Central memory CD4-positive, alpha-beta T cell (primary cell): ENCODE measurements around the gene POR.

ENCODE experiments used
- DNase-seq: peaks from one replicate; pipeline ENCODE4 v3.0.0; 2022

The POR gene

DNA sequence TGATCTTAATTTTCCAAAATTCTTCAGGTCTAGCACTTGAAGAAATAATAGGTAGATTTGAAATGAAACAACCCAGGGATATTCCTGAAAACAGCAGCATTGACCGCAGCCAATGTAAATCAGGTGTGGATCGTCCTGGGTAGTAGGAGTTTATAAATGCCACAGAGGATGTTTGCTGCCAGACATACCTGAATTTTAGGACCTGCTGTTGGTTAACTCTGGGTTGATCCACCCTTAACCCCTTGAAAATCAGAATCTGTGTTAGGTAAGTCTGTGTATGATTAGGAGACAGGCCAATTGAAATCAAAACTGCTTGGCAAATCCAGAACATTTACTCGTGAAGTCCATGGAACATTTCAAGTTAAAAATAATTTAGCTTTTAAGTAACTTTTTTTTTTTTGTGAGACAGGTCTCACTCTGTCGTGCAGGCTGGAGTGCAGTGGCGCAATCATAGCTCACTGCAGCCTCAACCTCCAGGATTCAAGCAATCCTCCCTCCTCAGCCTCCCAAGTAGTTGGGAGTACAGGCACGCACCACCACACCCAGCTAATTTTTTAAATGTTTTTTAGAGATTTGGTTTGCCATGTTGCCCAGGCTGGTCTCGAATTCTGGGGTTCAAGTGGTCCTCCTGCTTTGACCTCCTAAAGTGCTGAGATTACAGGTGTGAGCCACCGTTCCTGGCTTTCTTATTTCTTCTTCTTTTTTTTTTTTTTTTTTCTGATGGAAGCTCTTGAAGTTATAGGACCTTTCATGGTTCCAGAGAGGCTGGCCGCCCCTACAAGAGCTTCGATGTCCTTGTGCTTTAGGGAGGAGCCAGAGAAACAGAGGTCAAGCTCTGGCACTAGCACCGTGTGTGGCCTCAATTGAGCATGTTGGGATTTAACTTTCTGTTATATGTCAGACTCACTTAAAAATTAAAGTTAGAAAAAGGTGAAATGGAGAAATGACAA, 2.0 kb downstream of the POR start:
- no peak for DNase-seq

DNA sequence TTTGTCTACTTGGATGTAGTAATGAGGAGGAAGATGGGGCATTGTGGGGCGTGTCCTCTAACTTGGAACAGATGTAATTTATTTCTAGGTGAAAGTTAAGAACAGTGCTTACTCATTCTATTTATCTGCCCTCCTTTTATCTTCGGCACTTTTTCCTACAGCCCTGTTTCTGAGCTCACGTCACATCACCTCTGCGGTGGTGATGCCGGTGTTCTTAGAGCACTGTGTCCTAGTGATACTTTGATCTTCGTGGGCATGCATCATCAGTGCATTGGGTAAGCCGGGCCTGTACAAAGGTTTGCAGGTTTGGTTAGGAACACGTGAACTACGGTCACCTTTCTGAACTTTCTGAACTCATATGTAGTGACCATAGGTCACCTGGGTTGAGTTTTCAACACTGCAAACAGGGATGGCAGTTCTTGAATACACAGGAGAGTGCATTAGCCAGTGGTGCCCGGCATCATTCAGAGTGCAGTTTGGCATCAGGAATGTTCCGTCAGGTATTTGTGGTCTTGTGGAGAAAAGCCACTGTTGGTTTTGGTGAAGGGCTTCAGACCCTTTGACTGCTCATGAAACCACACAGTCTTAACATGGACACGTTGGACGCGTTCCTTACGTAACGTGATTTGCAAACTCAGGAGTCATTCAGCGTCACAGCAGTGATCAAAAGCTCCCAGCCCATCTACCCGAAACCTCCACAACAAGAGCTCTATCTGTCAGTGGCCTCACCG, 5.6 kb downstream of the POR start:
- DNase-seq: peak; percentile 22

DNA sequence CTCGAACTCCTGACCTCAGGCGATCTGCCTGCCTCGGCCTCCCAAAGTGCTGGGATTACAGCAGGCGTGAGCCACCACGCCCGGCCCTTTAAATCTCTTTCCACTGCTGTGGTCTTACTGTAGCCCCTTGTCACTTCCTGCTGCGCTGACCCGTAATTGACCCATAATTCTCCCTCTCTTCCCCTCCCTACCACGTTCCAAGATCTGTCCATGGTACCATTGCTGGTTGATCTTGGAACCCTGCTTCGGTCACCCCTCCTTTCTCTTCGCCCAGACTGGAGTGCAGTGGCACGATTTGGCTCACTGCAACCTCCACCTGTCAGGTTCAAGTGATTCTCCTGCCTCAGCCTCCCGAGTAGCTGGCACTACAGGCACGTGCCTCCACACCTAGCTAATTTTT, 6.5 kb downstream of the POR start:
- DNase-seq: no peak

DNA sequence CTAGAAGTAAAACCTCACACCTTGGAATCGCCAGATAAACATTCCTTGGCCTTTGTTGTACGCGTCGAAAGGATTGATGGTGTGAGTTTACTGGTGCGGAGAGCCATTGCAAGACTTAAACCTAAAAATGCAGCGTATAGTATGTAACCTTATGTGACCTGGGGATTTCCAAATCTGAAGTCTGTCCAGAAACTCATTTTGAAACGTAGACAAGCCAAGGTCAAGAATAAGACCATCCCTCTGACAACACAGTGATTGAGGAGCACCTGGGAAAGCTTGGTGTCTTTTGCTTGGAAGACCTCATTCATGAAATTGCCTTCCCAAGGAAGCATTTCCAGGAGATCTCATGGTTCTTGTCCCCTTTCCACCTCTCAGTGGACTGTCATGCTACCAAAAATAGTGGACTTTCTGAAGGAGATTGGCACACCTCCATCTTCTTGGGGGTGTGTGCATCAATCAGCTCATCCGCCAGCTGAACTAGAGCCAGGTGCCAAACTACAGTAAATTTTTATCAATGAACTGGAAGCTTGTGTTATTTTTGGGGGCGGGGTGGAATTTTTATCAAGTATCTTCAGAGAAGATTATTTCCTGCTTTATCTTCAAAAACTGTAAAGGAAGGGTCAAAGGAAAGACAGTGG, 8.1 kb downstream of the POR start:
- DNase-seq: no peak

DNA sequence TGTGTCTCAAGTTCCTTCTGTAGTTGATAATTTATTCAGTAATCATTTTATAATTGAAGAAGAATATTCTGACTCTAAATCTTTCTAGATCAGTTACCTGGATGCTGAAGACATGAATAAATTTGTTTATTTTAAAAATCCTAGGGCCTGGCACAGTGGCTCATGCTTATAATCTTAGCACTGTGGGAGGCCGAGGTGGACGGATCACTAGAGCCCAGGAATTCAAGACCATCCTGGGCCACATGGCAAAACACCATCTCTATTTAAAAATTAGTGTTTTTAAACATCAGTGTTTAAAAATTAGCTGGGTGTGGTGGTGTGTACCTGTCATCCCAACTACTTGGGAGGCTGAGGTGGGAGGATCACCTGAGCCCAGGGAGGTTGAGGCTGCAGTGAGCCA, 9.3 kb downstream of the POR start:
- DNase-seq: no peak

DNA sequence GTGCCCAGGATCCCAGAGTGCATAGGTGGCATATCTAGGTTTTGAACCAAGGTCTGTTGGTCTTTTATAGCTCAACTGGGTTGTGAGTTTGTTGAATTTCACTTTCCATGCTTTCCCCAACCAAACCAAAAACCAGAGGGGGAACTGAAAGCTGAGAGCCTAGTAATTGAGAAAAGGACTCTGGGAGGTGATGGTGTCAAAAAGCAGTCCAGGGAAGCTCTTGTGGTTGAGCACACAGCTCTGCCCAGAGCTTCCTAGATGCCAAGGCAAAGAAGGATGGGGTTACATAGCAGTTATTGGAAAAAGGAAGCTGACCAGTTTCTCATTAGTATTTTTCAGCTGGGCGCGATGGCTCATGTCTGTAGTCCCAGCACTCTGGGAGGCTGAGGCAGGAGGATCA, 9.9 kb downstream of the POR start:
- no peak for DNase-seq

DNA sequence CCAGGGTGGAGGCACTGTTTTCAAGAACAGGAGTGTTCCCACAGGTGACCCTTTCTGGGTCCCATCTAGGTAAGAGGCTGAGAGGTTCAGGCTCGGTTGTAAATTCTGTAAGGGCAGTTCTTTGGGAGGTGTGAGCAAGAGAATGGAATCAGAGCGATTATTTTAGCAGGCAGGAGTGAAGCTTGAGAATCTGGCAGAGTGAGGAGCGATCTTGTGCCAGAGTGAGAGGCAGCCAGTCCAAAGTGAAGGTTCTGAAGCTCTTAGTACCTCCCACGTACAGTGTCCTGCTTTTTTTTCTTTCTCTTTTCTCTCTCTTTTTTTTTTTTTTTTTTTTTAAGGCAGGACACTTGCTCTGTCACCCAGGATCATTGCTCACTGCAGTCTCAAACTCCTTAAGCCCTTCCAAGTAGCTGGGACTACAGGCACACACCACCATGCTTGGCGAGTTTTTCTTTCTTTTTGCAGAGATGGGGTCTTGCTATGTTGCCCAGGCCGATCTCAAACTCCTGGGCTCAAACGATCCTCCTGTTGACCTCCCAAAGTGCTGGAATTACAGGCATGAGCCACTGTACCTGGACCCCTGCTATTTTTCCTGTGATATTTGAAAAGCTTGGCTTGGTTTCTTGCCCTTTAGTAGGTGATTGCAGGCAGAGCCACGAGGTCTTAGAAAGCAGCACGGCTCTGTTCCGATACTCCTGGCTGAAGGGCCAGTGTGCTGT, 10.9 kb downstream of the POR start:
- no peak for DNase-seq

DNA sequence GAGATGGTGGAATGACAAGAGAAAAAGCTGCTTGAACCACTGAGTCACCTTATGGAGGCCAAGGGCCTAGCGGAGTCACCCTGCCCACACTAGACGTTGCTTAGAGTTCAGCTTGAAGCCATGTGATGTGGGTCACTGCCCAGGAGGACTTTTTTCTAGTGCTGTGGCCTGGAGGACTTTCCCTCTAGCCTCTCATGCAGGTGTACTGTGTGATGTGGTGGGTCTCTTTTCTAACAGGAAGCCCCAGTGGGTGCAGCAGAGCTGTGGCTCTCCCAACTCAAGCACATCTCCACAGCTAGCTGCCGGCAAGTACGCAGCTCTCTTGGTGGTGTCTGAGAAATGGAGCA, 13.6 kb downstream of the POR start:
- DNase-seq: peak; percentile 12

DNA sequence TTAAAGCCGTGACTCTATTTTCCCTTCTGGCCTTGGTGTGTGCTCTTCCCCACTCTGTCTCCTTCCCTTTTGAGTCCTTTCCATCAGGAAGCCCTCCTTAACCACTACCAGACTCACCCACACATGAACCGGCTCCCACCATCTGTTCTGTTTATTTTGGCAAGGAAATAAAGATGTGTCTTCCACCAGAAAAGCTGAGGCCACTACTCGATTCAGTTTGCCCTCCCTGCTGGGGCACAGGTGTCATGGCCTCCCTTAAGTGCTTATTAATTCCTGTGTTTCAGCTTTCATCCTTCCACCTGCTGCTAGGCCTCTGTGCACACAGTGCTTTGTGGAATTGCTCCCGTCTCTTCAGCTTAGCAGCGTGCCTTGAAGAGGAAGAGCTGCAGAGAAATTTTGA, 16.7 kb downstream of the POR start:
- no peak for DNase-seq

DNA sequence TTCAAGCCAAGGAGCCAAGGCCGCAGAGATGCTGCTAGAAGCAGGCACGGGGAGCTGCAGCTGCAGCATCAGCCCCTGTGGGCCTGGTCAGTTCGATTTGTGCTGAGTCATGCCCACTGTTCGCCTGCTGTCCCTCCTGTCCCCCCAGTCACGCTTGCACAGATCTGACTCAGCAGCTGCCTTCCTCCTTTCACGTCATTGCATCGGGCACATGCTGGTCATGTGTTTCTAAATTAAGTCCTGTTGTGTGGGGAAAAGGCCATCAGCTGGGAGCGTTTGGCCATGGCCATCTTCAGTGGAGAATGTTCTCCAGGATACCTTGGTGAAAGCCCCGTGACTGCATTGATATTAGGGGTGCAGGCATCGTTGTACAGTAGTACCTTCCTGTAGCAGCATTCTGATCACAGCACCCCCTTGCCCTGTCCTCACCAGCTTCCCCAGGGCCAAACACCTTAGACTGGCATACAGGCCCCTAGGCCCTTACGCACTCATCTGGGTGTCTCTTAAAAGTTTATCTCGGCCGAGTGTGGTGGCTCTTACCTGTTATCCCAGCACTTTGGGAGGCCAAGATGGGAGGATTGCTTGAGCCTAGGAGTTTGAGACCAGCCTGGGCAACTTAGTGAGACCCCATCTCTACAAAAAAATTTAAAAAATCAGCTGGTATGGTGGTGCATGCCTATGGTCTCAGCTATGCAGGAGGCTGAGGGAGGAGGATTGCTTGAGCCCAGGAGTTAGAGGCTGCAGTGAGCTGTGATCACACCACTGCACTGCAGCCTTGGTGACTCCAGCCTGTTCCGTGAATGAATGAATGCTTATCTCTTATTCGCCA, 23.2 kb downstream of the POR start:
- no peak for DNase-seq

DNA sequence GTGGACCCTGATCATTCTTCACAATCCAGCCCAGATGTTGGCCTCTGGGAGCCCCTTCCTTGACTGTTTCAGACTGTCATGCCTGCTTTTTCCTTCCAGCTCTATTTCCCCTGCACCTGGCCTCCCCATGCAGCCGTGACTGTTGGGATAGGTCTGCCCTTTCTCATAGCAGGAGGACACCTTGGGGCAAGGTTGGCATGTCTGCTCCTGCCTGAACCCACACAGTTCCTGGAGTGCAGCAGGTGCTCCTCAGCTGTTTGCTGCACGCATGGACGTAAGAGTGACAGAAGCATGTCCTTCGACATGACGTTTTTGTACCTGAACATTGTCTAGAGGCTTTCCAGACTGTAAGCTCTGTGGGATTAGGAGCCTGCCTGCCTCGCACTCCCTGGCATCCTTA, 24.0 kb downstream of the POR start:
- no peak for DNase-seq

DNA sequence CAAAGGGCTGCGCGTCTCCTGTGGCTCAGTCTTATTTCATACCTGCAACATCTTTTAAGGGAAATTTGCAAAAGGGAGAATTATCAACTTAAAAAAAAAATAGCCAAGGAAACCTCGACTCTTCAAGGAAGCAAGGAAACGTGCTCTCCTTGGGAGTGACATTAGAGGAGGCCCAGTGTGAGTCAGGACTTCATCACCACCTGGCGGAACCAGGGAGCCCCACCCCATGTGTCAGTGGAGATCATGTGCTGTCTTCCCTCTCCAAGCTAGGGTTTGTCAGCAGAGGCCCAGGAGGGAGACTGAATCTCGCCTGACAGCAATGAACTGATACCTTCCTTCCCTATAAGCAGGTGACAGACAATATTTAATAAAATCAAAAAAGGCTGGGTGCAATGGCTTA, 28.9 kb downstream of the POR start:
- DNase-seq: no peak

DNA sequence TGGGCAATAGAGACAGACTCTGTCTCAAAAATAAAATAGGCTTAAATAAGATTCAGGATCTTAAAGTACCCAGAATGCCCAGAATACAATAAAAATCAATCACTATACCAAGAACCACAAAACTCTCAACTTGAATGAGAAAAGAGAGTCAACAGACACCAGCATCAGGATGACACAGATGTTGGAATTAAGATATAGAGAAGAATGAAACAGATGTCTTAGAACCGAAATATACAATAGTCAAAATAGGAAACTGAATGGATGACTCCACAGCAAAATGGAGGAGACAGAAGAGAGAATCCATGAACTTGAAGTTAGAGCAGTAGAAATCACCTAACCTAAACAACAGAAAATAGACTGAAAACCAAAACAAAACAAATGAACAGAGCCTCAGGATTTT, 29.6 kb downstream of the POR start:
- no peak for DNase-seq

DNA sequence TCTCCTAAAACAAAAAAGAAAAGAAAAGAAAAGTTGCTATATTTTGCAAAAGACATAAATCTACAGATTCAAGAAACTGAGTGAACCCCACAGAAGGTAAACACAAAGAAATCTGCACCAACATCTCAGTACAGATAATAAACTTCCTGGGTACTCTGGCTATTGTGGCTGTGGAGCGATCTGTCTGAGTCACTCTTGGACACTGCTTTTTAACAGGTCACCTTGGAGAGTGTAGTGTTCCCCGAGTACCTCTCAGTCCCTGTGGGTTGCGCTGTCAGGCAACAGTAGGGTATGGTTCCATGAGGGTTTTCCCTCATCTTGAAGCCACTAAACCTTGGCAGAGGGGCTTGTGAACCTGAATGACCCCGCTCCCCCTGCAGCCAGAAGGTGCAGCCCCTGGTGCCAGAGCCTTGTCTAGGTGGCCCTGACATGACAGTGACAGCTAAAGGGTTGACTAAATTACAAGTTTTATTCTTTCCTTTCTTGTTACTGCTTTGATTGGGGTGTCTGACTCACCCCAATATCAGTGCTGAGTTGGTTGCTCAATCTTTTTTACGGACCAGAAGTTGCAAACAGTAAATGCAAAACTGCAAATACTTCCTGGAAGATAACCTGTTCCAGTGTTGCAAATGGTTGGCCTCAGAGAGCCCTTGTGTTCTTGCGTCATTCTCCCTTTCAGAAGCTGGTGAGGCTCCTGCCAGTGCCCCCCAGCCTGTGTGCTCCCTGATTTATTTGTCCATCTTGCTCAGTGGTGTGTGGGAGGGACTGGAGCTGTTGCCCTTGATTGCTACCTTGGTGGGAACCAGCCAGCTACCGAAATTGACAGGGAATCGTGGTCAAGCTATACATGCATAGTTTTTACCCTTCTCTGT, 30.6 kb downstream of the POR start:
- no peak for DNase-seq

DNA sequence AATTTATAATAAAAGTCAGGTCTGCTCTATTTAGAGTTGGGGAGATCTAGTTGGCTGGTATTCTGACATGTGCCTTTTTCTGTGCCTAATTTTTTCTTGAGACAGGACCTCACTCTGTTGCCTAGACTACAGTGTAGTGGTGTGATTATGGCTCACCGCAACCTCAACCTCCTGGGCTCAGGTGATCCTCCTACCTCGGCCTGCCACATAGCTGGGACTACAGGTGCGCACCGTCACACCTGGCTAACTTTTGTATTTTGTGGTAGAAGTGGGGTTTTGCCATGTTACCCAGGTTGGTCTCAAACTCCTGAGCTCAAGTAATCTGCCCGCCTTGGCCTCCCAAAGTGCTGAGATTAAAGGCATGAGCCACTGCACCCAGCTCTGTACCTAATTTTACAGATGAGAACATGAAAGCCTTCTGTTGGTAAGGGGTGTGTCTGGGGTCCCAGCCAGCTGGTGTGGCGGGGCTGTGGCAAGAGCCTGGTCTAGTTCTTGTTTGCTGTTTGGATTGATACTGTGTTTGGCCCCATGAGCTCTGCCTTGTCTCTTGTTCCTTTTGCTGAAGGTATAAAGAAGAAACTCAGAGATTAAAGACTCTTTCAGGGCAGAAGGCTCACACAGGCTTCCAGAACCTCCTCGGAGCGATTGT, 31.4 kb downstream of the POR start:
- no peak for DNase-seq

DNA sequence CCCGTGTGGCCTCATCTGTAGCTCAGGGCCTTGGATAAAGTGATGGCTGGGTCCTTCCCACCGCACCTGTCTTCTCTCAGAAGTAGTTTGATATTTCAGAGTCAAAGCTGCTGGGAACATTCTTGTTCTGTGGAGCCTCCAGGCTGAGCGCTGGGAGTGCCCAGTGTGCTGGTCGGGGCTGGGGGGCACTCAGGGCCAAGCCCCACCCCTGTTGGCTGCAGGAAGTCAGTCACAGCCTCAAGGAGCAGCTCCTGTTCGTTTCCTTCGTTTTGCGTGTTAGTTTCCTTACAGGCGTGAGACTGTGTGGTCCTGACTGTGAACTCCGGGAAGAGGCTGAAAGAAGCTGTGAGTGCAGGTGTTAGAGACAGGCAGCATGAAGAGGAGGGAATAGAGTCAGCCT, 33.2 kb downstream of the POR start:
- DNase-seq: no peak

DNA sequence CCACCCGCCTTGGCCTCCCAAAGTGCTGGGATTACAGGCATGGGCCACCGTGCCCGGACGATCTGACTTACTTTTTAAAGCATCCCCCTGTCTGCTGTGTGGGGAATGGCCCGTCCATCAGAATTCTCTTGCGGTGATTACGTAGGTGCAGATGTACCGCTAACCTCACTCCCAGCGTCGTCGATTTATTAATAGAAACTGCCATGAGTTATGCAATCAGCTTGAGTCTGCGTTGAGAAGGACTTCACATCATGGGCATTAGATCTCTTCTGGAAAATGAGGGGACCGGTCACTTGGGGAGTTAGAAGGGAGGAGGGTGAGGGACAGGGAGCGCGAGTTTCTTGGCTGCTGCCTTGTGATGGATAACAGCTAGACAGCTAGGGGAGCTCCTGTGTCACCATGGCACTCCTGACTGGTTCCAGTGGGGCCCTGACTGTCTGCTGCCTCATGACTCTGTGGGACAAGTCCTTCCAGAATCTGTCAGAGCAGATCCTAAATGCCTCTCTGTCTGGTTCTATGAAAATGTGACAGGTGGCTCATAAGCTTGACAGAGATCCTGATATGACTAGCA, 35.2 kb downstream of the POR start:
- DNase-seq: no peak

DNA sequence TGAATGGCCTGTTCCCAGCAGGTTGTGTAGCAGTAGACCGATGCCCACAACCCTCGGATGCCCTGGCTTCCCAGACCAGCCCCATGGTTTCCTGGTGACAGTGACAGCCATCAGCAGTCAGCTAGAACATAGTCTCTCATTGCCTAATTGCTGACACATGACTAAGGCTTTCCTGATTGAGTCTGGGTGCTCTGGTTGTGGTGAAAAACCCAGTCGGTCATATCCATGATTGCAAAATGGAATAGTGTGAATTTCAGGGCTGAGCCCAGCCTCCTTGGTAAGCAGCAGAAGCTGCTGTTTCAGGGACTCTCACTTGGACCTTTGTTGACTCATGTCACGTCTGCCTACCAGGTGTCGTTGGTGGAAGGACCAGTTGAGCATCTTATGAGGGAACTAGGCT, 36.6 kb downstream of the POR start:
- no peak for DNase-seq

DNA sequence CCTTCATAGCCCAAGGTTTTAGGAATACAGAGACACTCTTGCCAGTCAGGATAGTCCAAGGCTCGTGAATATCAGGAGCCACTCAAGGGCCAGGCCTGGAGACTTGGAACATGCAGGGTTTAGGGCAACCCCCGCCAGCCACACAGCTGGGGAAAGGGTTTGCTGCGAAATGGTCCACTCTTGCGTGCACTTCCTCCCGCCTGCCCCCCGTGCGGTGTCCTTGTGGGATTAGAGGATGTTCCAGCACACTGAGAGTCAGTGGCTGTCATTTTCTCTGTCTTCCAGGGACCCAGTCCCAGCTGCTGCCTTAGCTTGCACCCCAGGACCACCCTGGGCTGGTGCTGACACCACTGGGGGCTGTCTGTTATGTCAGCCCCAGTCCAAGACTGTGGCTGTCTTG, 38.5 kb downstream of the POR start:
- DNase-seq: no peak

DNA sequence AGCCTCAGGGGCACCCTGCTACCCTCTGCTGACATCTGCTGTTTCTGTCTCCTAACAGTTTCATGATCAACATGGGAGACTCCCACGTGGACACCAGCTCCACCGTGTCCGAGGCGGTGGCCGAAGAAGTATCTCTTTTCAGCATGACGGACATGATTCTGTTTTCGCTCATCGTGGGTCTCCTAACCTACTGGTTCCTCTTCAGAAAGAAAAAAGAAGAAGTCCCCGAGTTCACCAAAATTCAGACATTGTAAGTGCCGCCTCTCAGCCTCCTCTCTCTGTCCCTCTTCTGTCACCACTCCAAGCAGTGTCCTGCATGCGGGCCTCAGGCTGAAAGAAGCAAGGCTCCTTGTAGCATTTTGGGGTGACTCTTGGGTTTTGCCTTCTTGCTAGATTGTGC, 39.0 kb downstream of the POR start:
- no peak for DNase-seq
